Ovary (tissue), 9 donors: ENCODE data around the gene CACNG1. TPM values are rescaled to one million over a fixed set of nuclear protein-coding genes. Genes with fewer than 3 reads are reported as not detected.

Source experiments
- DNase-seq, 5 donors: peaks; one replicate each; pipeline ENCODE4 v3.0.0-alpha.2; 2019 to 2020
- H3K27ac ChIP-seq, 2 donors: fragments of 200-600 bp; one replicate each; pipeline versions ENCODE4 v1.5.1 to v1.8.0; 2019 to 2022
- H3K27me3 ChIP-seq: fragments of 200-600 bp; one replicate; pipeline ENCODE4 v1.8.0; 2022
- H3K36me3 ChIP-seq: fragments of 200-600 bp; sonication (generic); one replicate; pipeline ENCODE4 v1.5.1; 2019
- H3K4me1 ChIP-seq: one replicate; pipeline ENCODE4 v1.8.1; 2013; ENCODE audit warnings: mild to moderate bottlenecking, moderate library complexity; ENCODE audit not compliant: insufficient read depth
- H3K4me3 ChIP-seq: fragments of 200-600 bp; sonication (generic); one replicate; pipeline ENCODE4 v1.5.1; 2017
- H3K9me3 ChIP-seq, 2 donors: fragments of 200-600 bp in 1 of 2; sonication (generic) in 1 of 2; one replicate each; pipeline versions ENCODE4 v1.5.1 to v1.8.1; 2013 to 2019; ENCODE audit warnings: mild to moderate bottlenecking in 1 of 2, moderate library complexity in 1 of 2
- CTCF ChIP-seq, 3 donors: fragments of 450-650 bp in 2 of 3; fragments of 200-600 bp in 1 of 3; IDR thresholded peaks; one replicate each; pipeline versions ENCODE4 v1.5.1 to v1.8.0; 2016 to 2022; ENCODE audit warnings: antibody characterized with exemption in 3 of 3, mild to moderate bottlenecking in 1 of 3
- EP300 ChIP-seq: sonication (generic); formaldehyde crosslinking; IDR thresholded peaks from one replicate; pipeline ENCODE4 v1.6.1; 2017; ENCODE audit warnings: antibody characterized with exemption
- POLR2A ChIP-seq: fragments of 450-650 bp; IDR thresholded peaks from one replicate; pipeline ENCODE4 v1.6.1; 2017; ENCODE audit warnings: antibody characterized with exemption, mild to moderate bottlenecking, moderate library complexity
- WGBS, 3 donors: extraction: QIAGEN DNeasy Blood & Tissue Kit in 1 of 3; methylation state at CpG; one replicate each; pipeline versions ENCODE4 v1.1.5 to v1.1.7; 2013 to 2017; 5-methylcytosine and 5-hydroxymethylcytosine counted together
- intact Hi-C, 4 donors: fragments of 100-400 bp; cut with DNase I; formaldehyde crosslinking; loops; one replicate each; pipeline versions ENCODE4 v1.11.0 to v1.15.1; 2022 to 2023
- polyA plus RNA-seq, 2 donors: library from polyadenylated mRNA; stranded (reverse); fragments of 200-250 nt in 1 of 2; fragments of 350-450 nt in 1 of 2; fragmentation: Illumina TruSeq in 1 of 2; extraction: RNeasy Lipid Tissue Mini Kit (QIAGEN cat#74804) in 1 of 2; gene quantifications; one replicate each; pipeline ENCODE4 v1.2.3, GENCODE V29; 2013 to 2014
- total RNA-seq, 7 donors: library from RNA; depleted of rRNA in 2 of 7; stranded (reverse); fragments of >200 nt in 2 of 7; fragmentation: NEBNext Ultra II Directional in 3 of 7; extraction: Animal tissue kit (Norgen Biotek cat#: 25700) in 3 of 7; gene quantifications; one replicate each; pipeline versions ENCODE4 v1.1.0 to v1.2.4, GENCODE V29; 2016 to 2023
- donor health status: DM: no; HTN: no; CAD: no; lungs with moderate emphysema.
- donor health status: DM: no; HTN: no; CAD: no.
- donor health status: Bipolar disorder and iron deficiency.
- donor health status: DM: yes; HTN: yes; CAD: no.
- donor health status: DM: no; HTN: no; CAD: no.
- donor health status: DM: yes; HTN: yes; CAD: no.

CACNG1 gene
- total and polyA plus RNA-seq, 9 donors: 0.46 TPM; not detected in 8

GRCh38 chr17:67003231-67003630 is 41.1 kb upstream of the CACNG1 start:
- Histone ChIP-seq H3K4me1 (no peaks in the 10 kb centered on the region), H3K36me3 (no peaks in the 10 kb centered on the region), H3K27ac (no peak overlapping the region), H3K27me3 (no peaks in the 10 kb centered on the region), H3K4me3 (no peak overlapping the region), H3K9me3 (no peaks in the 10 kb centered on the region)
- intact Hi-C loops: no loop called here
- TF ChIP-seq EP300 (no peak), POLR2A (no peak), CTCF (IDR thresholded peaks at IDR 0.05) (no peak)
- 84 to 93% (median 88%) methylated on average over 2 of the region's 2 CpGs for WGBS, 3 donors
- no peak for DNase-seq

GRCh38 chr17:67004181-67004580 is 40.2 kb upstream of the CACNG1 start:
- Histone ChIP-seq H3K36me3 (no peaks in the 10 kb centered on the region), H3K9me3 (no peaks in the 10 kb centered on the region), H3K27ac (no peak overlapping the region), H3K27me3 (no peaks in the 10 kb centered on the region), H3K4me1 (no peaks in the 10 kb centered on the region), H3K4me3 (no peak overlapping the region)
- no peak for DNase-seq
- intact Hi-C loops: no loop called here
- TF ChIP-seq CTCF (IDR thresholded peaks at IDR 0.05) (no peak), EP300 (no peak), POLR2A (no peak)
- WGBS, 3 donors: 80 to 86% (median 82%) methylated on average over 11 of the region's 11 CpGs

DNA sequence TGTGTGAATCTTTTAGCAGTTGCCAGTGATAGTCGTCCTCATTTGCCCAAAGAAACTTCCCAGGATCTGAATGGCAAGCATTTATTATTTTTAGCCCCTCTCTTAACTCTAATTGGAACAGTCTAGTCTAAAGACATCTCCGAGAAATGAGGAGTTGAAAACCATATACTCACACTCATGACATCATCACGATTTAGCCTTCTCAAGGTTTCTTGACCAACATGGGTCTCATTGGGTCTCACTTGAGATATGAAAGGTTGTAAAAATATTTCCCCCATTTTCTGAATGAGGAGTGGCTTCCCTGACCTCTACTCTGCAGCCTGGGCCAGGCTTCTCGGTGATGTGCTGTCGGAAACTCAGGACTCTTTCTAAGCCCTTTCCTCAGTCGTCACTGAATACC is 37.1 kb upstream of the CACNG1 start:
- no peak for TF ChIP-seq CTCF (IDR thresholded peaks at IDR 0.05)
- no peak for TF ChIP-seq EP300
- TF ChIP-seq POLR2A: no peak
- Histone ChIP-seq H3K4me1 (no peaks in the 10 kb centered on the region), H3K27ac (no peak overlapping the region), H3K27me3 (no peaks in the 10 kb centered on the region), H3K4me3 (no peak overlapping the region), H3K36me3 (no peaks in the 10 kb centered on the region), H3K9me3 (no peaks in the 10 kb centered on the region)
- 85 to 87% (median 87%) methylated on average over 6 of the region's 6 CpGs for WGBS, 3 donors
- DNase-seq: no peak
- intact Hi-C loops: no loop called here

- Histone ChIP-seq H3K4me1 (no peaks in the 10 kb centered on the region), H3K36me3 (no peaks in the 10 kb centered on the region), H3K4me3 (no peak overlapping the region), H3K27me3 (no peaks in the 10 kb centered on the region), H3K9me3 (no peaks in the 10 kb centered on the region), H3K27ac (no peak overlapping the region)
- intact Hi-C loops: no loop called here
- TF ChIP-seq EP300 (no peak), CTCF (IDR thresholded peaks at IDR 0.05) (no peak), POLR2A (no peak)
- 79 to 88% (median 79%) methylated on average over 6 of the region's 6 CpGs for WGBS, 3 donors
- no peak for DNase-seq
Observed at GRCh38 chr17:67008101-67008500, 36.3 kb upstream of the CACNG1 start.
